NCI-H2029 treated with DMSO at 0.1 percent for 48 hours (cell line): Measurements from ENCODE around the gene RHBDL3.
"Not testable (repeated sequence)": the region's sequence is repeated elsewhere in the genome, so short reads cannot be mapped to it uniquely, and the experiment has no call there.

ENCODE experiments used
- DNase-seq: peaks from one replicate; lab custom pipeline; 2025; lab: John Stamatoyannopoulos, UW

Gene RHBDL3

DNA sequence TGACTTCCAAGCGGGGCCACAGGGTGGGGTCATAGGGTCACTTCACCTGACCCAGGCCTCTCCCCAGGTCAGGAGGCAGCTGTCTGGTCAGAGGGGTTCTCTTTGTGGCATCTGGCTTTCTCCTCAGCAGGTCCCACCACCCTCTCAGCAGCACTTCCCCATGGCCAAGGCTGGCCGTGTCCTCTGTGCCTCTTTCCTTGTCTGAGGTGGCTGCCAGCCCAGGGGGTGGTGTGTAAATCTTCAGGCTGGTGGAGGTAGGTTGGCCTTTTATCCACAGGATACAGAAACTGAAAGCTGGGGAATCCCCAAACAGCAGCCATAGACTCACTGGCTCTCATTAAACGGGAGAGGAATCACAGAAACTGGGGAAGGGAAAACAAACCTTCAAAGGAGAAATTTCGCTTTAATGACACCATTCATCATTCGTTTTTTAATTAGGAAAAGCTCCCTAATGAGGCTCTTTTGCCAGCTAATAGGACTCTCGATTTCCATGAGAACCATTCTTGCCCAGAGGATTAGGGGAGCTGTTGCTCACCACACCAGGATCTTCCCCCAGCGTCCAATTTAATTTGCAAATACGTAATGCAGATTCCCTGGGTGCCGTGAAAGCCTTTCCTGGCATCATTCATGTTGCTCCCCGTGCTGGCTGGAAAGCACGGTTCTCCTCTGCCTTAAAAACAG is 58.3 kb downstream of the RHBDL3 start:
- DNase-seq, result peak; percentile 10

DNA sequence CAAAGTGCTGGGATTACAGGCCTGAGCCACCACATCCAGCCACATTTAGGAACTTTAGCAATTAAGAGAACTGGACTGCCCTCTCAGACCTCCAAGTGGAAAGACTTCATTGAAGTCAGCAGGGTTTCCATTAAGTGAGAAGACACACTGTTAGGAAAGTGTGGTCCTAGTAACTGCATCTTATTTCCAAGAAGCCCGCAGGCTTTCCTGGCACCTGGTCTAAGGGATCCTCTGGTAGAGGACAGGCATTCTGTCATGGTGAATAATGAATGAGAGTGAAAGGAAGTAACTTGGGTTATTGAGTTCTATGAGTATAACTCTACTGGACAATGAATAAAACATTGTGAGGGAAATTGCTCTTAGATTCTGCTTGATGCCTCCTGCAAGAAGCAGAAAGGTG is 62.3 kb downstream of the RHBDL3 start:
- no peak for DNase-seq

DNA sequence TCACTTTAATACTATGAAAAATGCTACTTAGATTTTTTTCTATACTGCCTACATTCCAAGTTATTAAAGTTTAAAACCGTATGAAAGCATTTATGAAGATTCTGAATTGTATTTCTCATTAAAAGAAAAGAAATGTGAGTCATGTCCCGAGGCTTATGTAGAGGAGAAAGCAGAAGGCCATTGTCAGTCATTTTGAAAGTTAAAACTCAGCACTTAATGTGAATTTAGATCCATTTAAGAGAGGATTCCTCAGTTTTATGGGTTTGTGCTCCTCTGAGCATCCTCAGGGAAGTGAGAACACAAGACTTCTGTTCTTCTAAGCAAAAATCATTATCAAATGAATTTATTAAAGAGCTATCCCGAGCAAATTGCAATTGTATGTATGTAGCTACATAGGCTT is 64.5 kb downstream of the RHBDL3 start:
- no peak for DNase-seq

DNA sequence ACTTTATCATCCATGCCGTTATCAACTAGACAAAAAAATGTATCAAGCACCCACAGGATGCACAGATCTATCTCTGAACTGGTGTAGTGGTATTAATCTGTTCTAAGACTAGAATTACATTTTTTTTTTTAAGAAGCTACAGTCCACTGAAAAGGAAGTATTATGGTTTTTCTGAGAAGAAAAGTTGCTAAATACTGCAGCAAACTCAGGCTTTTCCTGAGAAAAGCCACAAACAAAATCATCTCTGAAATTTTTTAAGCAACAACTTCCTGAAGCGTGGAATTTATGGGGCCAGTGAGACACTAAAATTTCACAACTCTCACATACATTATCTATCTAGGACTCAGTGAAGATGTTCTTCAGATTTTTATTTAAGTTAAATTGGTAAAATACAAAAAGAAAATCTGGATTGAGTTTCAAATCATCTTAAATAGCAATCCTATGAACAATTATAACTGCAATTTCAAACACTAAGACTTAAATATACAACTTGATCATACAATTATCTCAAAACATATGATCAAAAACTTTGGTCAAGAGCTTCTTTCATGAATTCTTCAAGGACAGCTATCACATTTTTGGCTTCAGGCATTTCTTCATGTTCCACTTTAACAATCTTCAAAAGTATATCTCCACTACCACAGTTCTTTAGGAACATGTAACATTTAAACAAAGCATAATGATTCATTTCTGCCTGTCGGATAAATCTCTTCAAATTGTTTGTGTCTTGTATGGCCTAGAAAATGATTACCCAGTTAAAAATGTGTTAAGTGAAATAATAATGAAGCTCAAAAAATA is 65.8 kb downstream of the RHBDL3 start:
- no peak for DNase-seq

DNA sequence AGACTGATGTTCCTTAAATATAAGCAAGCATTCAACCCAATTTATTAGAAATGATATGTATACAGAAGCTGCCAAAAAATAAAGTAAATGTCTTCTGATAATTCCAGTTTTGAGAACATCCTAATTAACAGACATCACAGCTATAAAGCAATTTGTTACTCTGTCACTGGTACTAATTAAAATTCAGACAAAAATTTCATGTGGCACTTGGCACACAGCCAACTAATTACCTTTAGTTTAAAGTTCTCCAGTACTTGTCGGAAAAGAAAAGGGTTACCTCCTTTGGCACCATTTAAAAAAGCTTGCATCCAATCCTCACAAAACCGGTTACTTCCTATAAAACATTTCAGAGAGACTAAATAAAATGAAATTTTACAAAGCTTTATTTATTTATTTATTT is 67.6 kb downstream of the RHBDL3 start:
- no peak for DNase-seq

DNA sequence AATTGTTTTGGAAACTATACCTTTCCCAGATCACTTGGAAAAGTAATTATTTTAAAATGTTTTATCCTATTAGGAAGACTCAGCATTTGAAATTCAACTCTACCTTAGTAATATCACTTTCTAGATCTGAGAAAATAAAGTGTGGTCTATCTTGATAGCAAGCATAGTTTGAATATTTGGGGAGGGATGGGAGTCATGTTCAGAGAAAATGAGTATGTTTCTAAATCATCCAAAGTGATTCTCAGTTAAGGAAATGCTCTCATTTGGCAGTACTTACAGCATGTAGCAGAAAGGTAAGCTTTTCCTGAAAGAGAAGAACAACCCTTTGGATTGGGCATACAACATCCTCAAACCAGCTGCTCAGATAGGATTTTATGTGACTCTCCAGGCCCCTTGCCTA is 69.4 kb downstream of the RHBDL3 start:
- DNase-seq, result no peak

DNA sequence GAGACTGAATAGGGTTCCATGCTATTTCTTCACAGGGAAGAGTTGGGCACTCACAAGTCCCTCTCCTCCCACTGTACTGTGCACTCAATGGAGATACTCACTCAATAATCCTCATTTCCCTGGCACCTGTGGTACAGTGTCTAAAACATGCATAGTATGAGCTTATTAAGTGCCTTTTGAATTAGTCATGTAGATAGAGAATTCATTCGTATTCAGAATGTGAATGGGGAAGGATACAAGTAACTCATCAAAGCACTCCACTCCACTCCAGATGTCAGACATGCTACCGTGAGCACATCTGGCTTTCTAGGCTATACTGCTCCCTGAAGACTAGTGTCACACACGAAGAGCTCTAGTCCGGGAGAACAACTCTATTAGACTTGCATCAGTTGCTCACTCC is 70.1 kb downstream of the RHBDL3 start:
- no peak for DNase-seq

DNA sequence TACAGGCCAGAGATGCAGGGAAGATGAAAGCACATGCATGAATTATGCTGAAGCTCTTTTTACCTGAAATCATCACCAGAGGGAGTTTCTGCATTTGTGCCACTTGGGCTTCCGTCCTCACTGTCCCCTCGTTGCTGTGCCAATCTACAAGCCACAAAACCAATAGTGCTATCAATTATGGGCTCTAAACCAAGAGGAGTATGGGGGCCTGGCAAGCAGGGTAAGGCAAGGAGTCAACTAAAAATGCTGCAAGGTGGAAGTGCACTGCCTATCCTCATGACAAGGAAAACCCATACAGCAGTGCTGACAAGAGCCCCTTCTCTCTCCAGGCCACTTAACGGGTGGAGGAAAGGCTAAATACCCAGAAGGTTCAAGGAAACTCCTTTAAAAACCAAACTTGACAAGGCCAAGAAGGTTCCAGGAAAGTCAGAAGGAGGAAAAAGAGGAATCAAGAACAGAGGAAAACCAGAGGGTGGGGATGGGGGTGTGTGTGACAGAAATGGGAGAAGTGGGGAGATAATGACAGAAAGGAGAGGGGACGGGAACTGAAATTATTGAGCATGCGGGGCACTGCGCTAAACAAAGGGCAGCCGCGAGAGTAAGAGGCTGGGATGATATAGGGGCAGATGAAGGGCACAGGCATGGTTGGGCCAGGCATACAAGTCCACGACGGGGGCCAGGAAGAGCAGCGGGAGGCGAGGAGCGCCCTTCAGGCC is 75.7 kb downstream of the RHBDL3 start:
- DNase-seq, result peak; percentile 8

DNA sequence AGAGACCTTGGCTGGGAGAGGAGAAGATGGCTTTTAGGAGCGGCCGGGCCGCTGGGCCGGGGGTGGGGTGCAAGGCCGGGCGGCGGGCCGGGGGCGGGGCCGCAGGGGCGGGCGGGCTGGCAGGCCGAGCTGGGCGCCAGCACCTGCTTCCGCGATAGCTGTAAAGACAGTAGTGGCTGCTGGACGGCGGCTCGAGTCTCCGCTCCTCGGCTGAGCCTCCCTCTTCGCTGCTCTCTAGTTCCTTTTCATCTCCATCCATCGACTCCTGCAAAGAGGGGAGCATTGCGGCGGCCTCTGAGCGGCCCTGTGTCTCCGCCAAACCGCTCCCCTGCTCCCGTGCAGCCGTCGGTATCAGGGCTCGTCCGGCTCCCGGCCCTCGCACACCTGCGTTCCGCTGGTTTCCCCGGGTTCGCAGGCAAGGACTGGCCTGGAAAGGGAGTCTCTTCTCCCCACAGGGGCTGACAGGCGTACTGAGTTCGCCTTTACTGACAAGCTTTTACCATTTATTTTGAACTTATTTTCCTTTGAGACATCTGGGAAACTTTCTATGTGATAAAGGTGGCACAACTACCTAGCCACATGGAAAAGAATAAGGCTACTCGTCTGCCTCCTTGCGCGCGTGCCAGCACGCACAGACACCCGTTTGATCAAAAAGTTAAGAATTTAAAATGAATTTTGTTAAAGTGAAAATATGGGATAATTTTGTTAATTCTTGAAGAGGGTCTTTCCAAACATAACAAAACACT is 76.4 kb downstream of the RHBDL3 start, which contains the start of gene C17orf75:
TSS of gene C17orf75 (minus strand) at position 317 of the 746 bp plus-strand sequence. CDS start at position 283, 34 bp downstream.
- peak; percentile 10 for DNase-seq

DNA sequence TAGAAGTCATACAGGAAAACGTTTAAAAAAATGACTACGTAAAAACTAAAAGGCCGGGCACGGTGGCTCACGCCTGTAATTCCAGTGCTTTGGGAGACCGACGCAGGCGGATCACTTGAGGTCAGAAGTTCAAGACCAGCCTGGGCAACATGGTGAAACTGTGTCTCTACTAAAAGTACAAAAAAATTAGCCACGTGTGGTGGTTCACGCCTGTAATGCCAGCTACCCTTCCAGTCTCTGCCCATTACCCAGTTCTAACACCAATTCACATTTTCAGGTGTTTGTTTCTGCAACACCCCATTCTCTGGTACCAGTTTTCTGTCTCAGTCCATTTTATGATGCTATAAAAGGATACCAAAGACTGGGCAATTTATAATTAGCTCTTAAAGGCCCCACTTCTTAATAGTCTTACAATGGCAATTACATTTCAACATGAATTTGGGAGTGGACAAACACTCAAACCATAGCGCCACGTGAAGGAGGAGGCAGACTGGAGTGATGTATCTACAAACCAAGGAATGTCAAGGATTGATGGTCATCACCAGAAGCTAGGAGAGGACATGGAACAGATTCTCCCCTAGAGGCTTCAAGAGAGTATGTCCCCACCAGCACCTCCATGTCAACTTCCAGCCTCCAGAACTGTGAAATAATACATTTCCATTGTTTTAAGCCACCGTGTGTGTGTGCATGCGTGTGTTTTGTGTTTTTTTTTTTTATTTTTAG is 77.1 kb downstream of the RHBDL3 start:
- peak; percentile 2 for DNase-seq

DNA sequence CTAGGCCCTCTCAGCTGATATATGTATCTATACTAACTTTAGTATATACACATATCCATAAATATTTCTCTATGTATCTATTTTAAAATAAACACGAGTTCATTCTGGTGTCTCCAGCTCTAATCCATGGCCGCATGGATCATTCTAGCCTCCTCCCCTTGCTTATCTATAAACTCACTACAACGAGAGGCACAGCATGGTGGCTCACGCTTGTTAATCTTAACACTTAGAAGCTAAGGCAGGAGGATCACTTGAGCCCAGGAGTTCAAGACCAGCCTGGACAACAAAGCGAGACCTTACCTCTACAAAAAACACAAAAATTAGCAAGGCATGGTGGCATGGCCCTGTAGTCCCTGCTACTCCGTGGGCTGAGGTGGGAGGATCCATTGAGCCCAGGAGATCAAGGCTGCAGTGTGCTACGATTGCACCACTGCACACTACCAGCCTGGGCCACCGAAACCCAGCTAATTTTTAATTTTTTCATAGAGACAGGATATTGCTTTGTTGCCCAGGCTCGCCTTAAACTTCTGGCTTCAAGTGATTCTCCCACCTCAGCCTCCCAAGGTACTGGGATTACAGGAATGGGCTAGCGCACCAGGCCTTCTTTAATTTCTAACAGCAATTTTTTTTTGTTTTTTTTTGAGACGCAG is 80.4 kb downstream of the RHBDL3 start:
- no peak for DNase-seq

DNA sequence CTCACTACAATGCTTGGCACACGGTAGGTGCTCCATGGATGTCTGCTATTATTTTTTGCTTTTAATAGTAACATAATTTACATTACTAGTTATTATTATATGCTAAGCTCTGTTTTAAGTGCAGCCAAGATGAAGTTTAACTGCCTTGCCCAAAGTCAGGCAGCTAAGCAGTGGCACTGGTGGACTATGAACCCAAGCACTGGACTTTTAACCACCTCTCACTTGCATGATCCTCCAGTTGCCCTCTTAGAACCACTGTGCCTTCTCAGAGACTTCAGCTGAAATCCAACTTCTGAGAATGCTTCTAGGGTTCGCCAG is 82.8 kb downstream of the RHBDL3 start:
- no peak for DNase-seq

DNA sequence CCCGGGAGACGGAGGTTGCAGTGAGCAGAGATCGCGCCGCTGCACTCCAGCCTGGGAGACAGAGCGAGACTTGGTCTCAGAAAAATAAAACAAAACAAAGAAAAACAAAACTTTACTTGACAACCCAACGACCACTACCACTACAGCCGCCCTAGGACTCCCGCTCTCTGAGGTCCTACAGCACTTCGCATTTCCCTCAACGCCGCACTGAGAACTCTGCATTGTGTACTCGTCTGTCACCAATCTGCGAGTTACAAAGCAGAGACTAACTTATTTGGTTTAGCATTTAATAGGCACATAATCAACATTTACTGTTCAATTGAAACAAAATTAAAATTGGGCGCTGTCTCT is 83.8 kb downstream of the RHBDL3 start:
- DNase-seq, result peak; percentile 36

DNA sequence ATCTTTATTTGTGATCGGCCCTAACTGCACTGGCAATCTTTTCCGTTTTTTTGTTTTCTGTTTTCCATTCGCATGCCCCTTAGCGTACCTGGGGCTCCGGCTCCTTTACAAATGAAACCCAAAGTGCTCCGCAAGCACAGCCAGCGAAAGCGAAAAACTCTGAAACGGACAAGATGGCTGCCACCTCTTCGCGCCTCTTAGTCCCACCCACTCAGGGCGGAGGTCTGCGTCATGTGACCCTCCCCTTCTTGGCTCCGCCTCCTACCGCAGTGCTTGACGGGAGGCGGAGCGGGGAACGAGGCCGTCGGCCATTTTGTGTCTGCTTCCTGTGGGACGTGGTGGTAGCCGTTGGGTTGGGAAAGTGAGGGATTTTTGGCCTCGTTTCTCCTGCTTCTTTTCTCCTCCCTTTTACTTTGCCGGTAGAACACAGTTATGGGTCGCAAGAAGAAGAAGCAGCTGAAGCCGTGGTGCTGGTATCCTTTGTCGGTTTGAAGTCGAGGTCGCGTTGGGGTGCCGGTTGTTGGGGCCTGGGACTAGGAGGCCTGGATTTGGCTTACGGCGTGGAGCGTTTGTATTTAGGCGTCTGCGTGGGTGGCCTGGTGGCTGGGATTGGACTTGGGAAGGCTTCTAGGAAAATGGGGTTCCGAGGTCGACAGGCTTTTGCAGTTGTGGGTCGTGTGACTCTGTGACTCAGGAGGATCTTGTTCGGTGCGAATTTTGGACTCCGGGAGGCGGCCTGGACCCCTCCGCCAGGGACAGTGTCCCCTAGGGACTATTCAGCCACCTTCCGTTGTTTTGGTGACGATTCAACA is 84.4 kb downstream of the RHBDL3 start, which contains the start of gene ZNF207:
TSS of gene ZNF207 (plus strand) at position 304 of the 812 bp plus-strand sequence. CDS start at position 433, 129 bp downstream.
- DNase-seq, result peak; percentile 89

DNA sequence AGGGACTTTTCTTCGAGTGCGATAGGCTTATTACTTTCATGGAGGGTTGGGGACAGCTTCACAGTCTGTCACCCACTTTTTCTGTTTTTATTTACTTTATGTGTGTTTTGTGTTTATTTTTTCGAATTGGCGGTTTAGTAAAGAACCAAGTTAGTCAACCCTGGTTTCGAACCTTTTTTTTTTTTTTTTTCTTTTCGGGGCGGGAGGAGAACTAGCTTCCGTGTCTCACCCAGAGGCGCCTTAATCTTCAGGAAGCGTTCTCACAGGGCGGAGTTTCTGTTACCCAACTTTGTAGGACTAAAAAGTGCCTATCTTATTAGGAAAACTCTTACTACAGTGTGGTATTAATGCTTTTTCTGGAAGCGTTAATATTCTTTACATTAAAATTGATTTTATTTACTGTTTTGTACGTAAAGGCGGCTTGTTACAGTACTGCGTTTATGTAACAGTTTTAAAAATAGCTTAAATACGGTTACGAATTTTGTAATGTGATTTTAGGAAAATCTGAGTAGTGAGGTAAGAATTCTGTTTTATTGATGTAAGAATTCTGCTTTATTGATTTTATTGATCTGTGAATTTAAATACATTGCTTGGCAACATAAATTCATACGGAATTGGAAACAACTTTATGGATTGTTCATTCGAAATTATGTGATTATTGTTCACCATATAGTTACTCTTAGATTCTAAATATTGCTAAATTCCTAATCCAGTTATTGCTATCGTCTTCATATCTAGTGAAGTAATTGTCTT is 85.2 kb downstream of the RHBDL3 start:
- DNase-seq, result no peak

DNA sequence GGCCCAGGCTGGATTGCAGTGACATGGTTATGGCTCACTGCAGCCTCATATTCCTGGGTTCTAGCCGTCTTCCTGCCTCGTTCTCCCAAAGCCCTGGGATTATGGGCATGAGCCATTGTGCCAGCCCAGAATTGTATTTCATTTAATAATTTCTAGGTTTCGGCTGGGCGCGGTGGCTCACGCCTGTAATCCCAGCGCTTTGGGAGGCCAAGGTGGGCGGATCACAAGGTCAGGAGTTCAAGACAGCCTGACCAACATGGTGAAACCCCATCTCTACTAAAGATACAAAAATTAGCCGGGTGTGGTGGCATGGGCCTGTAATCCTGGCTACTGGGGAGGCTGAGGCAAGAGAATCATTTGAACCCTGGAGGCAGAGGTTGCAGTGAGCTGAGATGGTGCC is 87.1 kb downstream of the RHBDL3 start:
- not testable (repeated sequence) for DNase-seq

DNA sequence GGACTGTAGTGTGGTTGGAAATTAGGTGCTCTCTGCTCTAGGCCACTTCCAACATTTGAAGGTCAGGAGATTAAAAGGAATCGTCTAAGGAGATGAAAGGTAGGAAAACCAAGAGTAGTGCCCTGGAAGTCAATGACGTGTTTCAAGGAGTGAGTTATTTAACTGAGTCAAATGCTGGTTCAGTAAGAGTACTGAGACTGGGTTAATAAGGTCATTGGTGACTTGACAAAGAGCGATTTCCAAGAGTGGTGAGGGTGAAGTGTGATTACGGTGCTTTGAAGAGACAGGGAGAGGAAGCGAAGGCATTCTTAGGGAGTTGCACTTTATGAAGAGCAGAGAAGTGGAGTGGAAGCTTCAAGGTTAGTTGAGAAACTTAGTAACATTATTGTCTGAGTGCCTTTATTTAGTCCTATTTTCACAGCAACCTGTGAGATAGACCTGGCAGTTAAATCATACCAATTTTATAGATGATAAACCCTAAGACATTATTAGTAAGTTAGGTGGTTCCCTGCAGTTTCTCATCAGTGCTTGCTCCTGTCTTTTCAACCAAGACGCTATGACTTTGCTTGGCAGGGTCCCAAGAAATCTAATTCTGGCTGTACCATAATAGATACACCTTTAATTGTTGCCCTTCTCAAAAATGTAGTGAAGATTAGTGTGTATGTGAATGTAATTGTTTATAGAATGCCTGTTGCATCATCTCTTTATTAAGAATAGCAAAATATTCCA is 90.2 kb downstream of the RHBDL3 start:
- DNase-seq, result no peak

DNA sequence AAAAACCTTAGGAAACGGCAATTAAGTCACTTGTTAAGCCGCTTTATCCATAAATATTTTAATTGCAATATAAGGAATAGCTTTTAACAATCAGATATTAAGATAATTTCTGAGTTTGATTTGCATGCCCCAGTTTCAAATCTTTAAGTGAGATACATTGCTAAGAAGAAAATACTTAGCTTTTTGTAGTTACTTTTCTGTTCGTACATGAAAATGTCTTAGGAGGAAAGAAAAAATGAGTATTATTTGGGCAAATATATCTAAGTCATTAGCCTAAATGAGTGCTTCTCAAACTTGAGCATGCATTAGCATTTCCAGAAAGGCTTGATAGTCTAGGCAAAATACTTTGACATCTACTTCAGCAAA is 90.7 kb downstream of the RHBDL3 start:
- DNase-seq, result no peak

DNA sequence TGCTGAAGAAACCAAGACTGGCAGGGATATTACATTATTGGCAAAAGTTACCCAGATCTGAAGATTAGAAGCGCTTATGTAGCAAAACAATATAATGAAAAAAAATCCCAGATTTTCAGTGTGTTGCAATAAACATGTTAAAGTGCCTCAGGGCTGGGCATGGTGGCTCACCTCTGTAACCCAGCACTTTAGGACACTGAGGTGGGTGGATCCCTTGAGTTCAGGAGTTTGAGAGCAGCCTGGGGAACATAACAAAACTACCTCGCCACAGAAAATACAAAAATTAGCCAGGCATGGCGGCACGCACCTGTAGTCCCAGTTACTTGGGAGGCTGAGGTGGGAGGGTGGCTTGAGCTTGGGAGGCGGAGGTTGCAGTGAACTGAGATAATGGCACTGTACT is 91.1 kb downstream of the RHBDL3 start:
- DNase-seq, result no peak
